Measurements from ENCODE around the gene SYT2. TPM values are rescaled to one million over a fixed set of nuclear protein-coding genes. Genes with fewer than 3 reads are reported as not detected.

Gene SYT2
- total RNA-seq, 1 donor from 2014 or later, result 11.9 TPM

Other genes starting within 250 kb of the SYT2 start
- 165 and 182 TPM in 2 replicates for gene KDM5B, start 98.0 kb upstream of the SYT2 start, total RNA-seq (ENCODE audit: low replicate concordance)
- 7.9 and 13.9 TPM in 2 replicates for gene PCAT6, start 100.5 kb upstream of the SYT2 start, total RNA-seq (ENCODE audit: low replicate concordance)
- gene RABIF, start 178.7 kb upstream of the SYT2 start, total RNA-seq (ENCODE audit: low replicate concordance), result 7.0 and 10.0 TPM in 2 replicates
- gene KLHL12, start 216.8 kb upstream of the SYT2 start, total RNA-seq (ENCODE audit: low replicate concordance), result 24.4 and 33.8 TPM in 2 replicates
- gene ADIPOR1, start 247.9 kb upstream of the SYT2 start, total RNA-seq (ENCODE audit: low replicate concordance), result 52.4 and 71.3 TPM in 2 replicates